ENCODE data around the gene IQGAP1.

DNA sequence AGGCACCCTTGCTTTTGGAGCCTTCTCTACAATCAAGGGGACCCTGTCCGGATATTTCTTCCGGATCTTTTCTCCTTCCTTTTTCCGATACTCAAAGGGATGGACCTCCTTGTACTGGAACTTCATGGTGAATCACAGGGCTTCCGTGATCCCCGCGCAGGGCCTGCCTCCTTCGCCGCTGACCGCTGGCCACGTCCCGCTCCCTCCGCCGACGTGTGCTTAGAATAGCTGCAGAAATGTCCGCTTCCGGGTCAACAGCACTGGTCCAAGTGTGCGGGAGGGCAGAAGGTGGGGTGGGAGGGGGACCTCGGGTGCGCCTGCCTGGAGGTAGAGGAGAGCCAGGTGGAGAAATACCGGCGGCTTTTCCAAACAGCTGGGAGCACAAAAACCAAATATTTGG lies 39.0 kb upstream of the IQGAP1 start:
- TF ChIP-seq, protein P1, sequence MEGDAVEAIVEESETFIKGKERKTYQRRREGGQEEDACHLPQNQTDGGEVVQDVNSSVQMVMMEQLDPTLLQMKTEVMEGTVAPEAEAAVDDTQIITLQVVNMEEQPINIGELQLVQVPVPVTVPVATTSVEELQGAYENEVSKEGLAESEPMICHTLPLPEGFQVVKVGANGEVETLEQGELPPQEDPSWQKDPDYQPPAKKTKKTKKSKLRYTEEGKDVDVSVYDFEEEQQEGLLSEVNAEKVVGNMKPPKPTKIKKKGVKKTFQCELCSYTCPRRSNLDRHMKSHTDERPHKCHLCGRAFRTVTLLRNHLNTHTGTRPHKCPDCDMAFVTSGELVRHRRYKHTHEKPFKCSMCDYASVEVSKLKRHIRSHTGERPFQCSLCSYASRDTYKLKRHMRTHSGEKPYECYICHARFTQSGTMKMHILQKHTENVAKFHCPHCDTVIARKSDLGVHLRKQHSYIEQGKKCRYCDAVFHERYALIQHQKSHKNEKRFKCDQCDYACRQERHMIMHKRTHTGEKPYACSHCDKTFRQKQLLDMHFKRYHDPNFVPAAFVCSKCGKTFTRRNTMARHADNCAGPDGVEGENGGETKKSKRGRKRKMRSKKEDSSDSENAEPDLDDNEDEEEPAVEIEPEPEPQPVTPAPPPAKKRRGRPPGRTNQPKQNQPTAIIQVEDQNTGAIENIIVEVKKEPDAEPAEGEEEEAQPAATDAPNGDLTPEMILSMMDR (IDR thresholded peaks at IDR 0.05; ENCODE audit: low read length), result no peak
- TF ChIP-seq EZH2 (IDR thresholded peaks at IDR 0.05; ENCODE audit: borderline replicate concordance, low read length), result no peak

Measured in OCI-LY1 (cell line).